GM21717 (cell line): ENCODE data around the gene PPM1H.
"Not testable (repeated sequence)": the region's sequence is repeated elsewhere in the genome, so short reads cannot be mapped to it uniquely, and the experiment has no call there.

Experiments used
- ATAC-seq: cut with Tn5 transposase; IDR thresholded peaks from one replicate; pipeline ENCODE4 v1.9.1; 2021; ENCODE audit warnings: mild to moderate bottlenecking, moderate library complexity; ENCODE audit not compliant: unreplicated experiment

The PPM1H gene

DNA sequence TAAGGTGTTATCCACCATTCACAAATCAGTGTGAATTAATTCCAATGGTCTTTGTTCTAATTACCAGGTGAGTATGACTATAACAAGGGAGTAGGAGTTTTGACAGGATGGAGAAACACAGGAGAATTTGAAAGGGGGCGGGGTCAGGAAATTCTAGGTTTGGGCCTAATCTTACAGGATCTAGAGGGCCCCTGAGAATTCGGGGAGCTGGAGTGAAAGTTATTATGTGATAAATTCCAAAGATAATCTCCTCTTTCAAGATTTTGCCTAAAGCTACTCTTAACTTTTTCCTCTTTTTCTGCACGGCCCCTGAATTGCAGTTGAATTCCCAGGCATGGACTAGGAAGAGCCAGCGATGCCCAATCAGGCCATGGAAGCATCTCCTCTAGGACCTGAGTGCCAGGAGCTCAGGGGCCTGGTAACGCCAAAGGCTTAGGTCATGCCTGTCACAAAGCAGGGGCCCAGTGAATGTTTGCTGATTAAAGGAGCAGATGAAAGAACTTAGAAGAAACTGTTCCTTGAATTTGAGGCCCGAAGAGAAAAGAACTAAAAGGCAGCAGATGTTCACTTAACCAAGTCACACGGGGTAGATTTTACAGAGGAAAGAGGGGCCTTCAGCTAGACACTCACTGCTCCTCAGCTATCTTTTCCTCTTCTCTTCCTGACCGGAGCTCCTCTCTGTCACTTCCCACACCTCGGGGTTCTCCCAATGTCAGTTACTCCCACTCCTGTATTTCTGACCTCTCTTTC lies 195.5 kb downstream of the PPM1H start:
- ATAC-seq, result no peak

DNA sequence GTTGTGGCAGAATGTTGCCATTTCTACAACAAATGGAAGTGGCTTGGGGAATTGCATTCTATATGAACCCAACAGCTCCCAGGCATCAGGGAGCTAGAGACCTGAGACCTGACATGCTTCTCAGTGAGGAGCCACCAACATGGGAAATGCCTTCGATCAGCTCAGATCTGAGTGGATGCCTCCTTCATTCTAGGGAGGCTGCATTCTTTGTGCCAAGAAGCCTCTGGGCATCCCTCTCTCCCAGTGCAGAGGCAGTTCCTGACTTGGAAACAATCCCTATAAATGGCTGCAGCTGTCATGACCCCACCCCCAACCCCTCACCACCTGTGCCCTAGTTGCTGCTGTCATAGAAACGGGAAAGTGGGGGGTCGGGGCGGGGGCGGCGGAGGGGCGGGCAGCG lies 196.3 kb downstream of the PPM1H start:
- ATAC-seq, result no peak

- no peak for ATAC-seq
Observed at GRCh38 chr12:62738105-62738504, 196.8 kb downstream of the PPM1H start.

DNA sequence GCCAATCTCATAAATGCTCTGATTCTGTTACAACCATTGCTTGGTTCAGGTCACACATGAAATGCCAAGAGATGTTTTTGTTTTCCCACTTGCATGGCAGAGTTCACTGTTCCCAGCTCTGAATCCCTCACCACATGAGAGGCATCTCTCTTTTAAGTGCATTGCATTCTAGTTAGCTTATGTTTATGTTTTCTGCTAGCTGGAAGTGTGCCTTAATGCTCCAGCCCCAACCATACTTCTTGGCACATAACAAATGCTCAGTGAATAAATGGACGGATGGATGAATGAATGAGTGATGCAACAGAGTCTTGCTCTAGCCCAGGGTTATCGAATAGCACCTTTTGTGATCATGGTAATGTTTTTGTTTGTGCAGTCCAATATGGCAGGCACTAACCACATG lies 197.3 kb downstream of the PPM1H start:
- ATAC-seq, result no peak

GRCh38 chr12:62737188-62737587 lies 197.8 kb downstream of the PPM1H start:
- ATAC-seq, result no peak

GRCh38 chr12:62736596-62736995 lies 198.4 kb downstream of the PPM1H start:
- ATAC-seq, result no peak

DNA sequence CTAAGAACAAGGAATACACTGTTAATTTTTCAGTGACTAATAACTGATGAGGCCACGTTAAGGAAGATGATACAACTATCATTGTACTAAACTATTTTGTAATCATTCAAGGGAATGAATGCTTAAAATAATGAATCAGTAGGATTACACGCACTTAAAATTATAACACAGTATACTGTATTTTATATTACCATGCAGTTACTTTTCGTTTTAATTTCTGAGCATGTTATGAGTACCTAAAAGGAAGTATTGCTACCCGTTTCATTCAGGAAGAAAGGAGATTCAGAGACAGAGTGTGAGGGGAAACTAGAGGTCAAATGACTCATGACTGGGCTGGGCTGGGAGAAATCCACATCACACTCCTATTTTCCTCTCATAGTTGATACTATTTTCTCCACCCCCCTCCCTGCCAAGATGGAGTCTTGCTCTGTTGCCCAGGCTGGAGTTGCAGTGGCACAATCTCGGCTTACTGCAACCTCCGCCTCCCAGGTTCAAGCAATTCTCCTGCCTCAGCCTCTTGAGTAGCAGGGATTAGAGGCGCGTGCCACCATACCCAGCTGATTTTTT lies 202.0 kb downstream of the PPM1H start:
- no peak for ATAC-seq

- no peak for ATAC-seq
Observed at GRCh38 chr12:62731055-62731820, 203.7 kb downstream of the PPM1H start.

GRCh38 chr12:62730649-62731048 lies 204.3 kb downstream of the PPM1H start:
- ATAC-seq, result no peak

GRCh38 chr12:62729579-62730544 lies 205.1 kb downstream of the PPM1H start:
- ATAC-seq, result not testable (repeated sequence)

GRCh38 chr12:62728741-62729140 lies 206.2 kb downstream of the PPM1H start:
- no peak for ATAC-seq

DNA sequence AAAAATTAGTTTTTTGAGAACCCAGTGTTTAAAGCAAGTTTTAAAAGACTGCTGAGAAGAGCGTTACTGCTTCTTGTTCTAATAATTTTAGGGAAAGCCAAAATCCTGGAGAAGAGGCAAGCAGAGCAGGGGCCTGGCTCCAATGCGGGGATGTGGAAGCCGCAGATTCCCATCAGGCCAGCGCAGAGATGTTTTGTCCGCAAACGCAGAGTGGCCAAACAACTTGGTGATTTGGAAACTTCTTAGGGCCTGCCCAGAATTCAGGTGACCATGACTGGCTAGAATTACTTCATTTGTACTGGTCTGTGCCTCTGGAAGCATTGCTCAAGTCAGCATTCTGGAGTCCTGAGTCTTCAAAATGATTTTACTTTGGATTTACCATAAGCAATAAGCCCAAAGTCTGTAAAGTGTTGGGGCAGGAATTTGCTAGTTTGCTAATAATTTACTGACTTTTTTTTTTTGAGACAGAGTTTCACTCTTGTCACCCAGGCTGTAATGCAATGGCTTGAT lies 208.4 kb downstream of the PPM1H start:
- ATAC-seq, result no peak

DNA sequence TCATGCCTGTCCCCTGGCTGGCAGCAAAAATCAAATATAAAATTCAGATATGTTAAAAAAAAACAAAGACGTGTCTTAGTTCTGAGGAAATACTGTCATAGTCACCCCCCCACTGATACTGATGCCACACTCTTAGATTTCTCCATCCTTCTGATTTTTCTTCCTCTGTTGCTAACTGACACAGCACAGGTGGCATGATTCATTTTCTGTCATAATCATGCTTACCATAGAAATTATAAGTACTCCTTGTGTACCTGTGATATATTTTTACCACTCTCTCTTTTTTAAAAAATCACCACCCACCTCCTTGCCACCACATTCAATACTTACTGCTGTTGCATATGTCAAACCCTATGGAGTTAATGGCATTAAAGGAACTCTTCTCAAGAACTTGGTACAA lies 209.2 kb downstream of the PPM1H start:
- ATAC-seq, result no peak

GRCh38 chr12:62724947-62725451 lies 210.0 kb downstream of the PPM1H start:
- no peak for ATAC-seq

DNA sequence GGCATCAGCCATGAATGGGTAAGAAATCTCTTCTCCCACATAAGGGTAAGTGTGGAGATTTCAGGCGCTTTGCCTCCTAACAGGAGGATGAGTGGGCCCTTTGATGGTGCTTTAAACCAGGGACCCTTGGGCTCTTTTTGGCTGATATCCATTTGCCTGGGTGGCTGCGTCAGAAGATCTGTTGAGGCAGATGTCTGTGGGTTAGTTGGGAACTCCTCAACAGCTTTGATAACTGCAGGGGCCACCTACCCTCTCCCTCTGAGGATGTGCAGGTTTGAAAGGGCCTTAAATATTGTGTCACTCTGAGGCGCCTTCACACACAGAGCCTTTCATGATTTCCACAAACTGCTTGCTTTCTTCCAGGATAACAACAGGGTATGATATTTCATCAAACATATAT lies 210.7 kb downstream of the PPM1H start:
- no peak for ATAC-seq

DNA sequence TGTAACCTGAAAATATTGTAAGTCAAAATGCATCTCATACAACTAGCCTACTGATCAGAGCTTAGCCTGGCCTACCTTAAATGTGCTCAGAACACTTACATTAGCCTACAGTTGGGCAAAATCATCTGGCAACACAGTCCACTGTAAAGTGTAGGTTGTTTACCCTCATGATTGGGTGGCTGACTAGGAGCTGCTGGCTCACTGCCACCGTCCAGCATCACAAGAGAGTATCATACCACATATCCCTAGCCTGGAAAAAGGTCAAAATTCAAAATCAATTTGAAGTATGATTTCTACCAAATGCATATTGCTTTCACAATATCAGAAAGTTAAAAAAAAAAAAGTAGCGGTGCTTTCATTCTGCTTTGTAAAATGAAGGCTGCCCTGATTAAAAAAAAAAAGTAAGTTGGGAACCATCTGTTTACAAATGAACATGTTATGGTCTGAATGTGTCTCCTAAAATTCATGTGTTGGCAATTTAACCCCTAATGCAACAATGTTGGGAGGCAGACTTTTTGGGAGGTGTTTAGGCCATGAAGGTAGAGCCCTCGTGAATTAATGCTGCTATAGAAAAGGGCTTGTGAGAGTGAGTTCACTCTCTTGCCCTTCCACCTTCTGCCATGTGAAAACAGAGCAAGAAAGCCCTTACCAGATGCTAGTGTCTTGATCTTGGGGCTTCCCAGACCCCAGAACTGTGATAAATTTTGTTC lies 211.8 kb downstream of the PPM1H start:
- ATAC-seq, result no peak

- ATAC-seq, result no peak
Observed at GRCh38 chr12:62720661-62721330, 214.2 kb downstream of the PPM1H start.

- no peak for ATAC-seq
Observed at GRCh38 chr12:62720025-62720424, 214.9 kb downstream of the PPM1H start.

- ATAC-seq, result no peak
Observed at GRCh38 chr12:62718762-62719426, 216.1 kb downstream of the PPM1H start.
